Stimulated activated CD4-positive, alpha-beta T cell treated with anti-CD3 and anti-CD28 coated beads, Interleukin-12 subunit alpha, Interleukin-12 subunit beta, amount 100 ng/mL, for 48 hours (primary cell): ENCODE data around the gene CRACR2A.

ENCODE experiments used
- DNase-seq, 3 donors: peaks; one replicate each; pipeline ENCODE4 v3.0.0-alpha.2; 2020; ENCODE audit warnings: low read depth in 2 of 3, low spot score in 1 of 3

CRACR2A gene

GRCh38 chr12:3753544-3754284 is 805 bp upstream of the CRACR2A start:
- no peak for DNase-seq

- peak; percentile 37 to 59 (median 51) for DNase-seq
These were observed 706 bp downstream of the CRACR2A start for GRCh38 chr12:3752096-3752709.

GRCh38 chr12:3751151-3752095 is 1.5 kb downstream of the CRACR2A start:
- DNase-seq = no peak

DNA sequence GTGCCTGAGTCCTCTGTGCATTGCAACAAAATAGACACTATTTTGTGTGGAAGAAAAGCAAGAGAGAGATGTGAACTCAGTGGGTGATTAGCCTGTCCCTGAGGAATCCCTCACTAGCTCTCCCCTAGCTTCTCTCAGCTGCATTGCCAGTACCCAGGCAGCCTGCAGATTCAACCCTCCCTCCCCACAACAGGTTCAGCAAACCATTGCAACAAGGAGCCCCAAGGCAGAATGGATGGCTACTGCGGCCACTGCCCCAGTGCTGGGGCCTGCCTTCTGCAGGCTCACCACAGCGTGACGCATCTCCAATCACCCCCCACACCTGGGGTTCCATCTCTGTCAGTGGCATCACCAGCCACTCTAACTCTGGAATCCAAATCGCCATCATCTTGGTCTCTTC is 2.3 kb downstream of the CRACR2A start:
- DNase-seq = no peak

DNA sequence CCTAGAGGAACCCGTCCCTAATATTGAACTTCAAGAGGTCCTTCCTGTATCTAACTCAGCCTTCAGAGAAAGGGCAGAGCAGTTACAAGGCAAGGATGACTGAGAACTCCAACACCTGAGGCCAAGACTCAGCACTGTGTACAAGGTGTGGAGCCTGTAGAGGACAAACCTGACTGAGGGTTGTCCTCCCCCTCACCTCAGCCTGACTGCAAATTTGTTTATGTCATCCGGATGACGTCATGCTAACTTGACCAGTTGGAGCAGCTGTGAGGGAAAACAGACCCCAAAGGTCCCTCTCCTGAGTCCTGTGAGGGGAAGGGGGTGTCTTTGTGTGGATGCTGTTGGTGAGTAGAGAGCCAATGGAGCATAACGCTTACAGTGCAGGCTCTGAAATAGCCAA is 4.3 kb downstream of the CRACR2A start:
- no peak for DNase-seq

- DNase-seq = no peak
These were observed 4.8 kb downstream of the CRACR2A start for GRCh38 chr12:3747976-3748619.

DNA sequence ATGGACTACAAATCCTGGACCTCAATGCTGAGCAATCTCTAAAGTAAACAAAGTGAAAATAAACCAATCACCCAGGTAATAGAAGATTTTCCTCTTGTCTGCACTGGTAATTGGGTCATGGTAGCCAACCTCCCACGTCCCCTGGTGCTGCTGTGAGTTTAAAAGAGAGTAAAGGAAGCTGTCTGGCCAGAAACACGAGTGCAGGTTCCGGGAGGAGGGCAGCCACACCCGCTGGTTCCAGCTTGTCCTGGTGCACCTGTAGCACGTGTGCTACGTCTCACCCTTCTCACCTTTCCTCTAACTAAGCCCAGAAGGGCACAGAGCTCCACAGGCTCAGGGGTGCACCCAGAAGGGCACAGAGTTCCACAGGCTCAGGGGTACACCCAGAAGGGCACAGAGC is 5.4 kb downstream of the CRACR2A start:
- no peak for DNase-seq

GRCh38 chr12:3746758-3747157 is 6.2 kb downstream of the CRACR2A start:
- no peak for DNase-seq

GRCh38 chr12:3745152-3745551 is 7.8 kb downstream of the CRACR2A start:
- no peak for DNase-seq

- no peak for DNase-seq
These were observed 8.5 kb downstream of the CRACR2A start for GRCh38 chr12:3744229-3744901.

DNA sequence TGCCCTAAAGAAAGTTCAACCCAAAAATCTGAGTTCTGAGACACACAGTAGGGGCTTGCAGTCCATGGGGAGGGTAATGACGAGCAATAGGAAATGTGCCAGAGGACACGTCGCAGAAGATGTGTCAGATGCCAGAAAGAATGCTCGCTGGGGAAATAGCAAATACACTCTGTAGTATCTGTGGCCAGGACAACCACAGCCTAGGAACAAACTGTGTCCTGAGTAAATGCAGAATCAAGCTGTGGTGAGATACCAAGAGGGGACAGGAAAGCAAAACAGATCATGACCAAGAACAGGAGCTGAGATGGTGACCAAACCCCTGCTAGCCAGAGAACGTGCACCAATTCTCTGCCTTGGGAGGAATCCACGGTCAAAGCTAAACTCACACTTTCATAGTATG is 9.1 kb downstream of the CRACR2A start:
- no peak for DNase-seq

GRCh38 chr12:3741882-3742672 is 10.8 kb downstream of the CRACR2A start:
- DNase-seq = no peak

DNA sequence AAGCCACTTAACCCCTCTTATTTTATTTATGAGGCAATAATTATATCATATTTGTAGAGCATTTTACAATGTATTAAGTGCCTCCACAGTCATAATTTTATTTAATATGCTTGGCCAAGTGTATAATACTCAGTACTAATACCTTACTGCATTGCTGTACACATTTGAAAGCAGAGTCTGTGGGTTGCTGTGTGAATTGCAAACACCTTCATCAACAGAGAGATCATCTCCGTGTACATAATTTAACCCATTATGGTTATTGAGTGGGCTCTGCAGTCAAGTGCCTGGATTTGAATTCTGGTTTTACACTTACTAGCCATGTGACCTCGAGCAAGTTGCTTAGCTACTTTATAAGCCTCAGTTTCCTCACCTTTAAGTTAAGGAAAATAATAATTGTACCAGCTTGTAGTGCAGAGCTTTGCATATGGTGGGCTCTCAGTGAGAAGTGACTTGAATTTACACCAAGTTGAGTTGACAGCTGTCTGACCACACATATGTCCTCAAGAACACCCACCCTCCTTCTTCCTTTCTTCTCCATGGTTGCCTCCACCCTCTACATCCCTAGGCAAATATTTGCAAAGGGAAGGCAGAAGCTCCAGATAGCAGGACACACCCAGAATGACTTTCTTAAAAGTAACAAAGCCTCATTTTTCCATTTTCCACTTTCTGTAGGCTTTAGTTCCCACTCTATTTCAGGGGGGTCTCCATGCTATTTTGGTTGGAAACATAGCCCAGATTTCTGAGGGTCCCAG is 12.3 kb downstream of the CRACR2A start:
- no peak for DNase-seq

GRCh38 chr12:3735432-3735831 is 17.5 kb downstream of the CRACR2A start:
- DNase-seq = no peak

DNA sequence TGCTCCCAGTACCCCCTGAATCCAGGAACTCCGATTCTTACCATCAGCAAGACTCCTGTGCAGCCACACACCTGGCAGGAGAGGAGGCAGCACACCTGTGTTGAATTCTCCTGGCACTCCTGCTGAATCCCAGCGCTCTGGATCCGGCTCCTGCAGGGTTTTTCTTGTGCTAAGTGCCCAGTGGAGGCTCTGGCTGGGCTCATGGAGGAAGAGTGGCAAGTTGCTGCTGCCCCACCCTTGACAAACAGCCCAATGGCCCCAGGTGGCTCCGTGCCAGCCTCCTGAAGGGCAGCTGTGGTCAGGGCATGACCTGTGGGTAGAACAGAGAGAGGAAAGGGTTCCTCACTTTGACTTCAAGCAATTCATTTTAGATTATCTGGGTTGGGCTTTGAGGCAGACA is 20.0 kb downstream of the CRACR2A start:
- no peak for DNase-seq

DNA sequence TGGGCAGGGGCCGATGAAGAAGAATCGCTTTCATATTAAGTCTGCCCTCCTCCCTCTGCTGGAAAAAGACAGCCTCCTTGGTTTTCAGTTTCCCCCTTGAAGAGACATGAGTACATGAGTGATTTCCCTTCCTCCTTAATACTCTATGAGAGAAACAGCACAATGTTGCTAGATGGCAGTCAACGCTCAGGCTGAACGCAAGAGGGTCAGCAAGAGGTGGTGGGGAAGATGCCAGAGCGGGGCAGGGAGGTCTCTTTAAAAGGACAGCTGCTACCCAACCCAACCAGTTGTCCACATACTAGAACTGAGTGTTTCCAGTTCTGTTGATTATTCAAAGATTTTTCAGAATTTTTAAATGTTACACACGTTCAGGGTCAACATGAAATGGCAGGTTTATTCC is 22.8 kb downstream of the CRACR2A start:
- DNase-seq = no peak

- DNase-seq = no peak
These were observed 24.2 kb downstream of the CRACR2A start for GRCh38 chr12:3728686-3729085.

- peak in 2 of 3 donors; percentile 4 to 16 for DNase-seq
These were observed 24.9 kb downstream of the CRACR2A start for GRCh38 chr12:3727877-3728632.

GRCh38 chr12:3727354-3727753 is 25.6 kb downstream of the CRACR2A start:
- no peak for DNase-seq
